ENCODE measurements around the gene TTC23L. TPM values are rescaled to one million over a fixed set of nuclear protein-coding genes. Genes with fewer than 3 reads are reported as not detected.
A peak's percentile ranks its signal among the peaks of the same experiment; 100 is the strongest.

Gene TTC23L
- total and polyA plus RNA-seq, 4 donors, result 0.51 to 4.4 (median 1.1) TPM

- H3K9ac ChIP-seq (ENCODE audit: insufficient read depth in 1 of 2, low read length in 2 of 2), result no peak overlapping the region
- H3K27ac ChIP-seq (ENCODE audit: low read depth in 1 of 2, low read length in 1 of 2), result no peak overlapping the region
- H3K36me3 ChIP-seq (ENCODE audit: control insufficient read depth in 4 of 4, insufficient read depth in 4 of 4, low read length in 4 of 4), result no peaks in the 10 kb centered on the region
- ATAC-seq (ENCODE audit: insufficient read depth, low FRiP score) (no peak), DNase-seq (no peak)
- peaks cover 0 to 2% (median 0%) of the 10 kb centered on the region in 4 donors for H3K9me3 ChIP-seq (ENCODE audit: control insufficient read depth in 4 of 4, insufficient read depth in 3 of 4, low read length in 3 of 4)
- 93 to 97% methylated on average over 2 of the region's 2 CpGs for whole genome bisulfite sequencing, 2 donors
- peaks cover 0 to 8% (median 0%) of the 10 kb centered on the region in 5 donors for H3K4me1 ChIP-seq (ENCODE audit: control insufficient read depth in 5 of 5, insufficient read depth in 5 of 5, low read length in 5 of 5)
- TF ChIP-seq CTCF (IDR thresholded peaks at IDR 0.05; ENCODE audit: control extremely low read depth, extremely low read depth), result no peak
- H3K27me3 ChIP-seq (ENCODE audit: control insufficient read depth in 3 of 3, insufficient read depth in 3 of 3, low read length in 2 of 3), result no peaks in the 10 kb centered on the region
- no peak overlapping the region for H3K4me3 ChIP-seq
Observed at GRCh38 chr5:34848230-34848629, 9.3 kb downstream of the TTC23L start.

- peaks cover 0 to 2% (median 0%) of the 10 kb centered on the region in 4 donors for H3K9me3 ChIP-seq (ENCODE audit: control insufficient read depth in 4 of 4, insufficient read depth in 3 of 4, low read length in 3 of 4)
- 80 to 85% methylated on average over 3 of the region's 3 CpGs for WGBS, 2 donors
- H3K9ac ChIP-seq (ENCODE audit: insufficient read depth in 1 of 2, low read length in 2 of 2), result no peak overlapping the region
- DNase-seq (no peak), ATAC-seq (ENCODE audit: insufficient read depth, low FRiP score) (no peak)
- no peak for TF ChIP-seq CTCF (IDR thresholded peaks at IDR 0.05; ENCODE audit: control extremely low read depth, extremely low read depth)
- H3K4me1 ChIP-seq (ENCODE audit: control insufficient read depth in 5 of 5, insufficient read depth in 5 of 5, low read length in 5 of 5), result peaks cover 0 to 3% (median 0%) of the 10 kb centered on the region in 5 donors
- no peak overlapping the region for H3K27ac ChIP-seq (ENCODE audit: low read depth in 1 of 2, low read length in 1 of 2)
- H3K36me3 ChIP-seq (ENCODE audit: control insufficient read depth in 4 of 4, insufficient read depth in 4 of 4, low read length in 4 of 4), result no peaks in the 10 kb centered on the region
- H3K27me3 ChIP-seq (ENCODE audit: control insufficient read depth in 3 of 3, insufficient read depth in 3 of 3, low read length in 2 of 3), result no peaks in the 10 kb centered on the region
- no peak overlapping the region for H3K4me3 ChIP-seq
Observed at GRCh38 chr5:34849253-34849652, 10.3 kb downstream of the TTC23L start.

GRCh38 chr5:34854459-34855174, 15.7 kb downstream of the TTC23L start:
- TF ChIP-seq CTCF (IDR thresholded peaks at IDR 0.05; ENCODE audit: control extremely low read depth, extremely low read depth), result no peak
- peaks cover 0 to 9% (median 0%) of the 10 kb centered on the region in 5 donors for H3K4me1 ChIP-seq (ENCODE audit: control insufficient read depth in 5 of 5, insufficient read depth in 5 of 5, low read length in 5 of 5)
- no peaks in the 10 kb centered on the region for H3K27me3 ChIP-seq (ENCODE audit: control insufficient read depth in 3 of 3, insufficient read depth in 3 of 3, low read length in 2 of 3)
- no peaks in the 10 kb centered on the region for H3K36me3 ChIP-seq (ENCODE audit: control insufficient read depth in 4 of 4, insufficient read depth in 4 of 4, low read length in 4 of 4)
- WGBS, 2 donors, result 75 to 80% methylated on average over 4 of the region's 4 CpGs
- H3K27ac ChIP-seq (ENCODE audit: low read depth in 1 of 2, low read length in 1 of 2), result no peak overlapping the region
- H3K9ac ChIP-seq (ENCODE audit: insufficient read depth in 1 of 2, low read length in 2 of 2), result no peak overlapping the region
- no peak for ATAC-seq (ENCODE audit: insufficient read depth, low FRiP score)
- DNase-seq, result peak in 2 of 3 donors; percentile 21 to 54
- H3K4me3 ChIP-seq, result no peak overlapping the region
- H3K9me3 ChIP-seq (ENCODE audit: control insufficient read depth in 4 of 4, insufficient read depth in 3 of 4, low read length in 3 of 4), result peaks cover 0 to 2% (median 0%) of the 10 kb centered on the region in 4 donors
